Thyroid gland (tissue), 4 donors: Measurements from ENCODE around the gene RAI1.

Experiments
- POLR2A ChIP-seq, 2 donors: fragments of 450-650 bp; IDR thresholded peaks; one replicate each; pipeline ENCODE4 v1.6.1; 2017; ENCODE audit warnings: antibody characterized with exemption in 2 of 2, mild to moderate bottlenecking in 2 of 2, moderate library complexity in 1 of 2
- TF ChIP-seq, protein P1 (sequence below), 6 experiments: fragments of 200-600 bp in 3 of 6; fragments of 450-650 bp in 3 of 6; sonication (generic) in 3 of 6; IDR thresholded peaks; one replicate each; pipeline ENCODE4 v1.5.1; 2016 to 2019; ENCODE audit warnings: antibody characterized with exemption in 6 of 6, mild to moderate bottlenecking in 2 of 6, inconsistent platforms in 1 of 6, moderate library complexity in 1 of 6

DNA sequence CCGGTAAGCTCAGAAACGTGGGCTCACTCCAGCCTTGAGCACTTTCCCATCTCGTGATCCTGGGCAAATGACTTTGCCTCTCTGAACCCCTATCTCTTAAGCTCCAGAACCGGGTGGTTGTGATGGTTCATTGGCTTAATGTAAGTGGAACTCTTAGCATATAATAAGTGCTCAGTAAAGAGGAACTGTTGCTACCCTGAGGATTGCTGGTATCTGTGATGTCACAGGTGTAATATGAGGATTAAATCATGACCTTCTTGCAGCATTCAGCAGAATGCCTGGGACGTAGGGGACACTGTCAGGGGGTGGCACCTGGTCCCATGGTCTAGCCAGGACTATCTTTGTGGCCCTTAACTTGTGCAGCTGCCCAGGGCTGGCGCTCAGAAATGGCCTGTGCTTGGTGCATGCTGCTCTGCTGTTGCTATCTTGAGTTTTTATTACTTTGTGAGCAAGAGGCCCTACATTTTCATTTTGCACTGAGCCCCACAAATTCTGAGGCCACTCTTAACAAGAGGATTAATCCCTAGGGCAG is 86.7 kb downstream of the RAI1 start:
- no peak for TF ChIP-seq POLR2A (IDR thresholded peaks at IDR 0.05)
- TF ChIP-seq, protein P1, sequence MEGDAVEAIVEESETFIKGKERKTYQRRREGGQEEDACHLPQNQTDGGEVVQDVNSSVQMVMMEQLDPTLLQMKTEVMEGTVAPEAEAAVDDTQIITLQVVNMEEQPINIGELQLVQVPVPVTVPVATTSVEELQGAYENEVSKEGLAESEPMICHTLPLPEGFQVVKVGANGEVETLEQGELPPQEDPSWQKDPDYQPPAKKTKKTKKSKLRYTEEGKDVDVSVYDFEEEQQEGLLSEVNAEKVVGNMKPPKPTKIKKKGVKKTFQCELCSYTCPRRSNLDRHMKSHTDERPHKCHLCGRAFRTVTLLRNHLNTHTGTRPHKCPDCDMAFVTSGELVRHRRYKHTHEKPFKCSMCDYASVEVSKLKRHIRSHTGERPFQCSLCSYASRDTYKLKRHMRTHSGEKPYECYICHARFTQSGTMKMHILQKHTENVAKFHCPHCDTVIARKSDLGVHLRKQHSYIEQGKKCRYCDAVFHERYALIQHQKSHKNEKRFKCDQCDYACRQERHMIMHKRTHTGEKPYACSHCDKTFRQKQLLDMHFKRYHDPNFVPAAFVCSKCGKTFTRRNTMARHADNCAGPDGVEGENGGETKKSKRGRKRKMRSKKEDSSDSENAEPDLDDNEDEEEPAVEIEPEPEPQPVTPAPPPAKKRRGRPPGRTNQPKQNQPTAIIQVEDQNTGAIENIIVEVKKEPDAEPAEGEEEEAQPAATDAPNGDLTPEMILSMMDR (IDR thresholded peaks at IDR 0.05) = no peak
